GM10266 (cell line): ENCODE measurements around the gene TMEM50B.

Experiments used
- DNase-seq: peaks from one replicate; pipeline ENCODE4 v3.0.0; 2012; ENCODE audit errors: extremely low spot score
- TF ChIP-seq, protein P1 (sequence below): IDR thresholded peaks from 2 replicates; pipeline ENCODE4 v1.5.1; 2012; ENCODE audit warnings: mild to moderate bottlenecking, low read depth; ENCODE audit not compliant: control insufficient read depth, insufficient read depth; ENCODE audit errors: missing control alignments

Gene TMEM50B

GRCh38 chr21:33479679-33480480, at the start of gene TMEM50B:
TMEM50B (minus strand) TSS chr21:33479974; CDS start chr21:33468885, 11,089 bp downstream.
- TF ChIP-seq, protein P1, sequence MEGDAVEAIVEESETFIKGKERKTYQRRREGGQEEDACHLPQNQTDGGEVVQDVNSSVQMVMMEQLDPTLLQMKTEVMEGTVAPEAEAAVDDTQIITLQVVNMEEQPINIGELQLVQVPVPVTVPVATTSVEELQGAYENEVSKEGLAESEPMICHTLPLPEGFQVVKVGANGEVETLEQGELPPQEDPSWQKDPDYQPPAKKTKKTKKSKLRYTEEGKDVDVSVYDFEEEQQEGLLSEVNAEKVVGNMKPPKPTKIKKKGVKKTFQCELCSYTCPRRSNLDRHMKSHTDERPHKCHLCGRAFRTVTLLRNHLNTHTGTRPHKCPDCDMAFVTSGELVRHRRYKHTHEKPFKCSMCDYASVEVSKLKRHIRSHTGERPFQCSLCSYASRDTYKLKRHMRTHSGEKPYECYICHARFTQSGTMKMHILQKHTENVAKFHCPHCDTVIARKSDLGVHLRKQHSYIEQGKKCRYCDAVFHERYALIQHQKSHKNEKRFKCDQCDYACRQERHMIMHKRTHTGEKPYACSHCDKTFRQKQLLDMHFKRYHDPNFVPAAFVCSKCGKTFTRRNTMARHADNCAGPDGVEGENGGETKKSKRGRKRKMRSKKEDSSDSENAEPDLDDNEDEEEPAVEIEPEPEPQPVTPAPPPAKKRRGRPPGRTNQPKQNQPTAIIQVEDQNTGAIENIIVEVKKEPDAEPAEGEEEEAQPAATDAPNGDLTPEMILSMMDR: peak; percentile 34
- DNase-seq: peak; percentile 98

DNA sequence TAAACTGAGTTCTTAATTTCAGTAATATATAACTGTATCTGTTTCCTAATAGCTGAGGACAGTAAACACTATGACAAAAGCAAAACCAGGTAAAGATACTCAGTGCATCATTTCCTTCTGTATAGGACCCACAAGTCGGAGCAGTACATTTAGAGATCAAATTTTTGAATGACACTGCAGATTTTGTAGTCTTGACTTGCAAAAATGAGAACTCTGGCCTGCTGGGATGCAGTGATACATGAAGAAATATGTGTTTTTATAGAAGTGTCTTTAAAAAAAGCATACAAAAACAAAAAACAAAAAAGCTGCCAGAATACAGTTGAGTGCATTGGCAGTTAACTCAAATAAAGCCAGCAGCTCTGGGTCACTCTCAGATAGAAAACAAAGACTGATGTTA, 43.2 kb upstream of the TMEM50B start:
- TF ChIP-seq, protein P1: no peak
- no peak for DNase-seq

- TF ChIP-seq, protein P1: no peak
- no peak for DNase-seq
Measured at GRCh38 chr21:33522297-33522952, 42.7 kb upstream of the TMEM50B start.

DNA sequence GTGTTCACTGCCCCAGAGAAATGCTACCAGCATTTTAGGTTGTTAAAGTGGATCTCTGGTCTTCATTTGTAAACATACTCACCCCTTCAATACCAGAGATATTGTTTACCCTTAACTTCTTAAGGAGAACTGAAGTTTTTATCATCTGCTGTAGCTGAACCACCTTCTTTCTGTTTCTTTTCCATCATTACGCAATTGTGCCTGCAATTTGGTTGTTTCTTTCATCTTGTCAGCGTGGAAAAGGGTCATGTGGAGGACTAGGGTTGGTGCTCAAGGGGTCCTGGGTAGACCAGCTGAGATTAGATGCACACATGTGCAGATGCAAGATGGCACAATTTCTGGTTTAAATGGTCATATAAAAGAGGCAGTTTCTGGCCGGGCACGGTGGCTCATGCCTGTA, 39.1 kb upstream of the TMEM50B start:
- no peak for DNase-seq
- TF ChIP-seq, protein P1: no peak

DNA sequence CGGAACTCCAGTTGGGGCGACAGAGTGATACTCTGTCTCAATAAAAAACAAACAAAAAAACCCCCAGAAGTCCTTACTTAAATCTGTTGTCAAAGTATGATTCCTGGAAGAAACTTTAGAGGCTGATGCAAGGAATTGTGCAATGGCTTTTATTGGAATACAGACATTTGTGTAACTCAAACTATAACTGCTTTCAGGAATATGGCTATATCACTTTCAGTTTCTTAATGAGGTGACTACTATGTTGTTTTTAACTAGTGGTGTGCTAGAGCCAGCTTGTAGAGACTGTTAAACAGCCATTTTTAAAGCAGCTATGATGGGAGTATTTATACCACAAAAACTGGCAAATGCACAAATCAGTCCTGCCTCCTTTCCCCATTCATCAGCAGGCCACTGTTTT, 34.5 kb upstream of the TMEM50B start:
- no peak for DNase-seq
- TF ChIP-seq, protein P1: no peak

GRCh38 chr21:33512481-33512880, 32.7 kb upstream of the TMEM50B start:
- DNase-seq: no peak
- TF ChIP-seq, protein P1: no peak

- no peak for DNase-seq
- TF ChIP-seq, protein P1: no peak
Measured at GRCh38 chr21:33511639-33512038, 31.9 kb upstream of the TMEM50B start.
